H9 (cell line): ENCODE results near the gene COX8A. TPM values are rescaled to one million over a fixed set of nuclear protein-coding genes. Genes with fewer than 3 reads are reported as not detected.

ENCODE experiments used
- DNase-seq: peaks from one replicate; pipeline ENCODE4 v3.0.0-alpha.2; 2017
- H2AFZ ChIP-seq: one replicate; pipeline ENCODE4 v1.6.1; 2013; ENCODE audit warnings: mild to moderate bottlenecking, low read length, control low read depth, moderate library complexity
- H2AK5ac ChIP-seq: 2 replicates; pipeline ENCODE4 v1.6.1; 2013; ENCODE audit warnings: low read length, control low read depth, mixed read lengths; ENCODE audit not compliant: insufficient read length
- H2BK120ac ChIP-seq: one replicate; pipeline ENCODE4 v1.6.1; 2013; ENCODE audit warnings: low read depth, mild to moderate bottlenecking, low read length, control low read depth, inconsistent platforms; ENCODE audit not compliant: poor library complexity, severe bottlenecking
- H2BK12ac ChIP-seq: 2 replicates; pipeline ENCODE4 v1.6.1; 2013; ENCODE audit warnings: low read length, control low read depth, mixed read lengths, low read depth; ENCODE audit not compliant: insufficient read length
- H2BK15ac ChIP-seq: 2 replicates; pipeline ENCODE4 v1.6.1; 2013; ENCODE audit warnings: low read depth, low read length, control low read depth
- H2BK20ac ChIP-seq: one replicate; pipeline ENCODE4 v1.6.1; 2013; ENCODE audit warnings: low read depth, mild to moderate bottlenecking, low read length, control low read depth, inconsistent platforms; ENCODE audit not compliant: poor library complexity, severe bottlenecking
- H2BK5ac ChIP-seq: 2 replicates; pipeline ENCODE4 v1.6.1; 2013; ENCODE audit warnings: low read length, control low read depth, mixed read lengths; ENCODE audit not compliant: insufficient read length
- H3K14ac ChIP-seq: 2 replicates; pipeline ENCODE4 v1.6.1; 2013; ENCODE audit warnings: low read length, control low read depth; ENCODE audit not compliant: insufficient read depth
- H3K18ac ChIP-seq: 2 replicates; pipeline ENCODE4 v1.6.1; 2013; ENCODE audit warnings: low read depth, mild to moderate bottlenecking, mixed read lengths, low read length, control low read depth; ENCODE audit not compliant: insufficient read length
- H3K23ac ChIP-seq: 2 replicates; pipeline ENCODE4 v1.6.1; 2013; ENCODE audit warnings: low read length, control low read depth, mixed read lengths, low read depth; ENCODE audit not compliant: insufficient read length
- H3K23me2 ChIP-seq: 2 replicates; pipeline ENCODE4 v1.6.1; 2013; ENCODE audit warnings: low read depth, mild to moderate bottlenecking, mixed read lengths, low read length, control low read depth; ENCODE audit not compliant: insufficient read length, poor library complexity, severe bottlenecking
- H3K27ac ChIP-seq: 2 replicates; pipeline ENCODE4 v1.5.1; 2013; ENCODE audit warnings: low read length, control low read depth, mixed read lengths, low read depth; ENCODE audit not compliant: insufficient read length
- H3K27me3 ChIP-seq: 2 replicates; pipeline ENCODE4 v1.6.1; 2013; ENCODE audit warnings: low read length, control low read depth, inconsistent platforms; ENCODE audit not compliant: insufficient read depth
- H3K4ac ChIP-seq: 2 replicates; pipeline ENCODE4 v1.6.1; 2013; ENCODE audit warnings: low read depth, mild to moderate bottlenecking, control low read depth, inconsistent platforms, low read length, moderate library complexity
- H3K4me1 ChIP-seq: 2 replicates; pipeline ENCODE4 v1.6.1; 2013; ENCODE audit warnings: low read length, control low read depth, inconsistent platforms; ENCODE audit not compliant: insufficient read depth
- H3K4me2 ChIP-seq: 2 replicates; pipeline ENCODE4 v1.6.1; 2013; ENCODE audit warnings: low read length, control low read depth, mixed read lengths; ENCODE audit not compliant: insufficient read length, insufficient read depth
- H3K56ac ChIP-seq: 2 replicates; pipeline ENCODE4 v1.6.1; 2013; ENCODE audit warnings: low read depth, mild to moderate bottlenecking, mixed read lengths, low read length, control low read depth; ENCODE audit not compliant: insufficient read length
- H3K79me1 ChIP-seq: 2 replicates; pipeline ENCODE4 v1.6.1; 2013; ENCODE audit warnings: low read depth, mild to moderate bottlenecking, moderate library complexity, low read length, control low read depth, inconsistent platforms; ENCODE audit not compliant: insufficient read depth, poor library complexity, severe bottlenecking
- H3K79me2 ChIP-seq: 2 replicates; pipeline ENCODE4 v1.6.1; 2013; ENCODE audit warnings: low read length, control low read depth, inconsistent platforms; ENCODE audit not compliant: insufficient read depth
- H3K9ac ChIP-seq: 2 replicates; pipeline ENCODE4 v1.6.1; 2013; ENCODE audit warnings: low read length, control low read depth, mixed read lengths; ENCODE audit not compliant: insufficient read length; ENCODE audit errors: extremely low read depth
- H3K9me3 ChIP-seq: one replicate; pipeline ENCODE4 v1.6.1; 2013; ENCODE audit warnings: low read depth, low read length, inconsistent platforms; ENCODE audit not compliant: control insufficient read depth
- H3T11ph ChIP-seq: one replicate; pipeline ENCODE4 v1.6.1; 2013; ENCODE audit warnings: mild to moderate bottlenecking, low read length, control low read depth, inconsistent platforms
- H4K20me1 ChIP-seq: one replicate; pipeline ENCODE4 v1.6.1; 2013; ENCODE audit not compliant: control insufficient read depth, insufficient read length, insufficient read depth
- H4K5ac ChIP-seq: 2 replicates; pipeline ENCODE4 v1.6.1; 2013; ENCODE audit warnings: low read depth, mild to moderate bottlenecking, mixed read lengths, low read length, control low read depth; ENCODE audit not compliant: insufficient read length
- H4K8ac ChIP-seq: replicated peaks from 2 replicates; pipeline ENCODE4 v1.6.1; 2013; ENCODE audit warnings: low read length, control low read depth, mixed read lengths, low read depth; ENCODE audit not compliant: insufficient read length
- H4K91ac ChIP-seq: 2 replicates; pipeline ENCODE4 v1.6.1; 2013; ENCODE audit warnings: low read depth, mild to moderate bottlenecking, moderate library complexity, mixed read lengths, low read length, control low read depth; ENCODE audit not compliant: insufficient read length
- H3K27ac Mint-ChIP-seq, 3 experiments: 2 replicates in 2 of 3; 3 replicates in 1 of 3; pipeline ENCODE4 v1.8.0; 2020 to 2021; ENCODE audit warnings: mixed read lengths in 3 of 3, mild to moderate bottlenecking in 1 of 3, moderate library complexity in 1 of 3
- H3K27me3 Mint-ChIP-seq: 2 replicates; pipeline ENCODE4 v1.8.0; 2021; ENCODE audit warnings: low read depth, mild to moderate bottlenecking, moderate library complexity, mixed read lengths
- H3K36me3 Mint-ChIP-seq, 3 experiments: 2 replicates in 2 of 3; 3 replicates in 1 of 3; pipeline ENCODE4 v1.8.0; 2020 to 2021; ENCODE audit warnings: low read depth in 3 of 3, mixed read lengths in 3 of 3; ENCODE audit not compliant: insufficient read depth in 1 of 3
- H3K4me1 Mint-ChIP-seq, 2 experiments: 2 replicates each; pipeline ENCODE4 v1.8.0; 2020; ENCODE audit warnings: mixed read lengths in 2 of 2
- H3K4me3 Mint-ChIP-seq, 2 experiments: 2 replicates in 1 of 2; 3 replicates in 1 of 2; pipeline ENCODE4 v1.8.0; 2020 to 2021; ENCODE audit warnings: mild to moderate bottlenecking in 2 of 2, mixed read lengths in 2 of 2, moderate library complexity in 1 of 2
- H3K9me3 Mint-ChIP-seq, 2 experiments: 2 replicates in 1 of 2; 3 replicates in 1 of 2; pipeline ENCODE4 v1.8.0; 2020; ENCODE audit warnings: mild to moderate bottlenecking in 2 of 2, mixed read lengths in 2 of 2, moderate library complexity in 1 of 2
- WGBS: extraction: QIAGEN DNeasy Blood & Tissue Kit; methylation state at CpG from one replicate; pipeline ENCODE4 v1.1.7; 2013; ENCODE audit warnings: missing lambda C conversion rate, low lambda C conversion rate, mixed read lengths; ENCODE audit not compliant: insufficient read length; ENCODE audit errors: extremely low coverage; 5-methylcytosine and 5-hydroxymethylcytosine counted together
- total RNA-seq: library from RNA; stranded (reverse); gene quantifications from 2 replicates; pipeline ENCODE4 v1.2.1, GENCODE V29; 2021
- TF ChIP-seq, protein P1 (sequence below): fragments of 200-600 bp; sonication (generic); conservative IDR thresholded peaks from 3 replicates; pipeline ENCODE4 v1.8.0; 2021; ENCODE audit warnings: antibody characterized with exemption, mild to moderate bottlenecking

COX8A gene
- total RNA-seq, 1 experiment from 2014 or later: 429 TPM

DNA sequence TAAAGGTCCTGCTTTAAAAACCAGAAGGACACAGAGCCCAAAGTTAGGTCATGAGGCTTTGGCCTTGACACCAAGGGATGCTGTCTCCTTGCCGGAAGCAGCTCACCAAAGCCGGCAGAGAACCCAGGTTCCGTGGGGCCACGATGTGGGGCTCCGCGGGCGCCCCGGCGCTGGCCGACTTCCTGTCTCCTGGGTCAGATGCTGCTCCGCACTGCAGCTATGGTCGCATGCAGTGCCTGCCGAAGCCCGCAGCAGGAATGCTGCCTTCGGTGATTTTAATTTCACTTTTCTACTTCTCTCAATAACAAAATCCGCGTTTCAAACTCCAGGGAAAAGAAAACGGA lies 11.4 kb downstream of the COX8A start:
- Mint-ChIP-seq H3K27me3 (no peaks in the 10 kb centered on the region; the same call in 1 of the 2 replicates), H3K4me1 (peaks cover 15 to 17% of the 10 kb centered on the region in 2 experiments), H3K27ac (peak overlapping the region; percentile 97 to 99 (median 99)), H3K9me3 (no peaks in the 10 kb centered on the region; a peak in 1 of 5 replicates), H3K4me3 (peak overlapping the region; percentile 93 to 98), H3K36me3 (peaks cover 24 to 39% (median 28%) of the 10 kb centered on the region in 3 experiments; a peak in 6 of 7 replicates)
- peaks cover 21% of the 10 kb centered on the region for H3K79me1 ChIP-seq
- no peak overlapping the region for H3K18ac ChIP-seq
- H3K79me2 ChIP-seq: peaks cover 9% of the 10 kb centered on the region; the same call in 1 of the 2 replicates
- H3K9me3 ChIP-seq: no peaks in the 10 kb centered on the region
- no peak overlapping the region for H2BK20ac ChIP-seq
- H3K4ac ChIP-seq: no peak overlapping the region
- peak overlapping the region; percentile 62 for H3K4me2 ChIP-seq
- no peak overlapping the region for H4K5ac ChIP-seq
- H2BK15ac ChIP-seq: no peak overlapping the region
- no peak overlapping the region for H3K56ac ChIP-seq
- no peak overlapping the region for H3T11ph ChIP-seq
- TF ChIP-seq, protein P1, sequence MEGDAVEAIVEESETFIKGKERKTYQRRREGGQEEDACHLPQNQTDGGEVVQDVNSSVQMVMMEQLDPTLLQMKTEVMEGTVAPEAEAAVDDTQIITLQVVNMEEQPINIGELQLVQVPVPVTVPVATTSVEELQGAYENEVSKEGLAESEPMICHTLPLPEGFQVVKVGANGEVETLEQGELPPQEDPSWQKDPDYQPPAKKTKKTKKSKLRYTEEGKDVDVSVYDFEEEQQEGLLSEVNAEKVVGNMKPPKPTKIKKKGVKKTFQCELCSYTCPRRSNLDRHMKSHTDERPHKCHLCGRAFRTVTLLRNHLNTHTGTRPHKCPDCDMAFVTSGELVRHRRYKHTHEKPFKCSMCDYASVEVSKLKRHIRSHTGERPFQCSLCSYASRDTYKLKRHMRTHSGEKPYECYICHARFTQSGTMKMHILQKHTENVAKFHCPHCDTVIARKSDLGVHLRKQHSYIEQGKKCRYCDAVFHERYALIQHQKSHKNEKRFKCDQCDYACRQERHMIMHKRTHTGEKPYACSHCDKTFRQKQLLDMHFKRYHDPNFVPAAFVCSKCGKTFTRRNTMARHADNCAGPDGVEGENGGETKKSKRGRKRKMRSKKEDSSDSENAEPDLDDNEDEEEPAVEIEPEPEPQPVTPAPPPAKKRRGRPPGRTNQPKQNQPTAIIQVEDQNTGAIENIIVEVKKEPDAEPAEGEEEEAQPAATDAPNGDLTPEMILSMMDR: no peak
- H3K23me2 ChIP-seq: peaks cover 17% of the 10 kb centered on the region
- no peak for DNase-seq
- no peaks in the 10 kb centered on the region for H3K27me3 ChIP-seq
- no peak overlapping the region for H4K8ac ChIP-seq
- H2BK120ac ChIP-seq: no peak overlapping the region
- H2BK12ac ChIP-seq: no peak overlapping the region
- peak overlapping the region; percentile 55; the same call in 1 of the 2 replicates for H3K14ac ChIP-seq
- H4K20me1 ChIP-seq: no peaks in the 10 kb centered on the region
- H3K4me1 ChIP-seq: peaks cover 7% of the 10 kb centered on the region; the same call in 1 of the 2 replicates
- H2AFZ ChIP-seq: no peak overlapping the region
- no peak overlapping the region for H3K9ac ChIP-seq
- no peak overlapping the region for H2BK5ac ChIP-seq
- no peak overlapping the region for H3K23ac ChIP-seq
- H2AK5ac ChIP-seq: no peak overlapping the region
- H3K27ac ChIP-seq: peak overlapping the region; percentile 8
- H4K91ac ChIP-seq: no peak overlapping the region
- no CpG with 5 or more reads among the region's 18 CpGs for WGBS
